Activated CD8-positive, alpha-beta memory T cell treated with anti-CD3 and anti-CD28 coated beads, Interleukin-2, amount 10 ng/mL, durations not matched to agents 7 days and 5 days (primary cell): ENCODE results near the gene CUEDC1. TPM values are rescaled to one million over a fixed set of nuclear protein-coding genes. Genes with fewer than 3 reads are reported as not detected.
A peak's percentile ranks its signal among the peaks of the same experiment; 100 is the strongest.

Experiments used
- ATAC-seq: fragments of 150-1000 bp; cut with Tn5 transposase; one replicate; pipeline ENCODE4 v1.10.0; 2021; ENCODE audit warnings: moderate library complexity
- CTCF ChIA-PET: fragments of 350-600 bp; sonication (Branson Sonifier 250); formaldehyde crosslinking; loops from one replicate; lab custom pipeline; 2021; ENCODE audit warnings: antibody characterized with exemption; lab: Charles Lee
- DNase-seq: peaks from one replicate; pipeline ENCODE4 v3.0.0-alpha.2; 2020
- H3K27ac Mint-ChIP-seq: one replicate; pipeline ENCODE4 v1.8.0; 2021; ENCODE audit warnings: mild to moderate bottlenecking, mixed read lengths
- H3K27me3 Mint-ChIP-seq: one replicate; pipeline ENCODE4 v1.8.0; 2021; ENCODE audit warnings: mixed read lengths
- H3K36me3 Mint-ChIP-seq: one replicate; pipeline ENCODE4 v1.8.0; 2021; ENCODE audit warnings: mild to moderate bottlenecking, mixed read lengths
- H3K4me1 Mint-ChIP-seq: one replicate; pipeline ENCODE4 v1.8.0; 2021; ENCODE audit warnings: mixed read lengths
- H3K4me3 Mint-ChIP-seq: one replicate; pipeline ENCODE4 v1.8.0; 2021; ENCODE audit warnings: mild to moderate bottlenecking, moderate library complexity, mixed read lengths
- H3K9me3 Mint-ChIP-seq: one replicate; pipeline ENCODE4 v1.8.0; 2022; ENCODE audit warnings: low read depth, mixed read lengths
- total RNA-seq, 2 experiments: library from RNA; stranded (reverse); gene quantifications; one replicate each; pipeline ENCODE4 v1.2.3, GENCODE V29; 2021

Gene CUEDC1
- total RNA-seq, 2 experiments from 2014 or later, result not detected

DNA sequence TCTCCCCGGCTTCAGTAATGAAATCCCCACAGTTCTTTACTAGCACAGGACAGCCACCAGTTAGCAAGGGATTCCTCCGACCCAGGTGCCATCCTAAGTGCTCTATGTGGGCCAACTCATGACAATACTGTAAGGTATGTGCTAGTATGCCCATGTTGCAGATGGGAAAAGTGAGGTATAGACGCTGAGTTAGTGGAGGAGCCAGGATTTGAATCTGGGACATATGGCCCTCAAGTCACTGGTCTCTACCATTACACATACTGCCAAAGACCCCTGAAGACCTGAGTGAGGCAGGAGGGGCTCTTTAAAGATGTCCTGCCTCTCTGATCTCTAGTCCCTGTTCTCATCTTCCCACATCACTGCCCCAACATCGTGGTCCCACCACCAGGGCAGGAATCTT, 69.2 kb downstream of the CUEDC1 start:
- H3K9me3 Mint-ChIP-seq, result no peaks in the 10 kb centered on the region
- no peak overlapping the region for H3K27ac Mint-ChIP-seq
- H3K4me1 Mint-ChIP-seq, result no peaks in the 10 kb centered on the region
- no peak overlapping the region for H3K4me3 Mint-ChIP-seq
- DNase-seq (no peak), ATAC-seq (no peak)
- CTCF ChIA-PET, result no interaction called here
- H3K27me3 Mint-ChIP-seq, result peaks cover 15% of the 10 kb centered on the region
- no peaks in the 10 kb centered on the region for H3K36me3 Mint-ChIP-seq

DNA sequence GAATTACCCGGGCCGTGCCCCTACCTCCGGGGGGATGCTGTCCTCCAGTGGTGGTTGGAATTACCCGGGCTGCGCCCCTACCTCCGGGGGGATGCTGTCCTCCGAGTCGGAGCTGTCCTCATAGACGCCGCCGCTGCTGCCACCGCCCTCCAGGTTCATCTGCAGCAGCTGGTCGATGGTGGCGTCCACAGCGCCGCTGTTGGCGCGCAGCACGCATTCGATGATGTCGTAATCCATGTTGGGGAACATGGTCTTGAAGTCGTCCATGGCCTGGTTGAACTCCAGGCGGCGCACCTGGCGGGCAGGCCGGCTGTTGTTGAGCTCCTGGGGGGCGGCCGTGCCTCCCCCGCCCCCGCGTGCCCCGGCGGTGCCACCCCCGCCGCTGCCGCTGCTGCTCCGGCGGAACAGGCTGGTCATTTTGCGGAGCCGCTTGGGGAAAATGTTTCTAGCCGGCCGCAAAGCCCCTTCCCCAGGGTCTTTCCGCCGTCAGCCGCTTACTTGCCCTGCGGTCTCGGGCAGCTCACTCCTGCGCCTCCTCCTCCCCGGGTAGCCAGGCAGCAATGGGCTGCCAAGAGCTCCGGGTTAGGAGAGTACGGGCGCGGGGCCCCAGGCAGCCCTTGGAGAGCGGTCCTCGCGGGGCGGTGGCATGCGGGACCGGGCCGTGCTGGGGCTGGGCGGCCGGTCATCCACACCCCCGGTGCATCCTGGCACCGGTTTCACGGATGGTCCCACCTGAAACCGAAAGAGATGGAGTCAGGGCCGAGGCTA, 69.9 kb downstream of the CUEDC1 start:
- H3K27ac Mint-ChIP-seq, result no peak overlapping the region
- no peaks in the 10 kb centered on the region for H3K4me1 Mint-ChIP-seq
- no peaks in the 10 kb centered on the region for H3K36me3 Mint-ChIP-seq
- ATAC-seq (no peak), DNase-seq (no peak)
- no peaks in the 10 kb centered on the region for H3K9me3 Mint-ChIP-seq
- H3K4me3 Mint-ChIP-seq, result no peak overlapping the region
- peaks cover 19% of the 10 kb centered on the region for H3K27me3 Mint-ChIP-seq
- CTCF ChIA-PET, result no interaction called here

DNA sequence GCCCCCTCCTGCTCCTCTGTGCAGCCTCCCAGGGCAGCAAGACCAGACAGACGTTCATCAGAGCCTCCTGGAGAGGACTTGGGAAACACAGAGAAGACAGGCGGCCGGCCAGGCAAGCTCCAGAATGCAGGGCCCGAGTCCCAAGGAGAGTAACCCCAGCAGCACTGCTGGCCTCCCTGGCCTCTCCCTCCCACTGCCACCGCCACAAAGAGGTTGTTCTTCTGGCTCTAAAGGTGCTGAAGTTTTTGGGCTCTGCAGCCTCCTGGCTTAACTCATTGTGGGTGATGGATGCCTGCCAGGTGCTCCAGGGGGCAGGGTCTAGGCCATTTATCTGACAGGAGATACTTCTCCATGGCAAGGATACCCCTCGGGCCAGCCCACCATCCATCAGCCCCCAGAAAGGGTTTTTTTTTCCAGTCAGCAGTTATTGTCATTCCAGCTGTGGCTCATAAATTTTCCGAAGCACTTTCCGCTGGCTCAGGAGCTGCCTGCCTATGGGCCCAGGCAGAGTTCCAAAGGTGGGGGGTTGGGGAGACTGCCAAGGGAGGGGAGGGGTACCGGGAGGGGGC, 73.3 kb downstream of the CUEDC1 start:
- Mint-ChIP-seq H3K27ac (no peak overlapping the region), H3K36me3 (no peaks in the 10 kb centered on the region), H3K27me3 (peaks cover 32% of the 10 kb centered on the region), H3K4me3 (no peak overlapping the region), H3K9me3 (no peaks in the 10 kb centered on the region), H3K4me1 (peaks cover 5% of the 10 kb centered on the region)
- CTCF ChIA-PET, result no interaction called here
- DNase-seq (no peak), ATAC-seq (no peak)

DNA sequence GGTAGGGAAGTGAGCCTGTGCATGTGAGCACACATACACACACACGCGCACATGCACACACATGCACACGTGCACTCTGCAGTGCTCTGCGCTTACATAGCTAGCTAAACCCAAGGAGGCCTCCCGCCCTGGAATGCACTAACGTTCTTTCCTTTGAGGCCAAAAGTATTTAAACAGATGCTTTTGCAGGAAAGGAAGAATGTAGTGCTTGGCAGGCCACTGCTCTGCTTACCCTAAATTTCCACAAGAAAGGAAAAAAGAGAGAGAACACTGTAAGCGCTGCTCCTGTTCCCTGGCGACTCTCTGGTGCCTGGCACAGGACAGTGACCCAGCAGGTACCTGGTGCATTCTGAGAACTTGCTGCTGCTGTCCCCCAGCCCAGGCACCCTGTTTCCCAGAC, 74.1 kb downstream of the CUEDC1 start:
- CTCF ChIA-PET, result no interaction called here
- no peak overlapping the region for H3K4me3 Mint-ChIP-seq
- ATAC-seq, result no peak
- no peak for DNase-seq
- no peaks in the 10 kb centered on the region for H3K36me3 Mint-ChIP-seq
- H3K4me1 Mint-ChIP-seq, result peaks cover 5% of the 10 kb centered on the region
- H3K27me3 Mint-ChIP-seq, result peaks cover 38% of the 10 kb centered on the region
- H3K9me3 Mint-ChIP-seq, result no peaks in the 10 kb centered on the region
- no peak overlapping the region for H3K27ac Mint-ChIP-seq

DNA sequence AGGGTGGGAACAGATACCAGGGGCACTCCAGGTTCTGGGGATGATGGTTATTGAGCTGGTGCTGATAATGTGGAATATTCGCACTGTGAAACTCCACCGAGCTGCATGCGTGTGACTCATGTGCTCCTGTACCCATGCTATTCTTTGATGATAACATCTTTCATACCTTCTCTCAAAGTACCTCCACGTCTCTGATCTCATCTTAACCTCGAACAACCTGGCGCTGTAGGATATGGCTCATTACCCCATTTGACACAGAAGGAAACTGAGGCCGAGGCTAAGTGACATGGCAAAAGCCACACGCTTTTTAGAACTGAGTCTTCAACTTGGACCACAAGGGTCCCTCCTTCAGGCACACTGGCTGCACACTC, 75.1 kb downstream of the CUEDC1 start:
- Mint-ChIP-seq H3K4me3 (no peak overlapping the region), H3K36me3 (no peaks in the 10 kb centered on the region), H3K4me1 (peaks cover 5% of the 10 kb centered on the region), H3K9me3 (no peaks in the 10 kb centered on the region), H3K27me3 (peaks cover 46% of the 10 kb centered on the region), H3K27ac (no peak overlapping the region)
- no peak for DNase-seq
- CTCF ChIA-PET, result interaction anchor here (1.0 kb wide), 1 partner anchor 21 kb away, joined by 3 read pairs; no protein-coding TSS in a partner anchor
- peak; percentile 27 for ATAC-seq

DNA sequence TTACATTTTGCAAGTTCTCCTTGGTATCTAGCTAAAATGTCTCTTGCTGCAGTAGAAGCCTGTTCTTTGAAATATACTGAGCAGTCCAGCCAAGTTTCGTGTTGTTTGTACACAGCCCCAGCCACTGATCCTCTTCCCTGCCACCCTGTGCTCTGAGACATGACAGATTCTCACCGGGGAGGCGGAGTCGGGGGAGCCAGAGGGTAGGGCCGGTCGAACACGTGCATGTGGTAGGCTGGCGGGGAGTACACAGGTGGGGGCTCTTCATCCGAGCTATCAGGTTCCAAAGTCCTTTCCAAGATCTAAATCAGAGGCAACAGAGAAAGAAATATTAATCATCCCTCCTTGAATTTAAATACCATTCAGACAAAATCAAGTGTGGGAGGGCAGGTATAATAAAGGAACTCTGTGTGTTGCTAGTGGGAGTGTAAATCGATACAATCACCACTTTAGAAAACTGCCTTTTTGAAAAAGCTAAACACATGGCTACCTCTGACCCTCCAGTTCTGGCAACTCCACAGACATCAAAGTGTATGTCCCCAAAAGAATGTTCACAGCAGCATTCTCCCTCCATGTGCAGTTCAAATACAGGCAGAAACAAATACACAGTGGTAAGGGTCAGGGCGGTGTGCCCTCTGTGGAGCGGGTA, 75.7 kb downstream of the CUEDC1 start:
- CTCF ChIA-PET, result interaction anchor here (0.7 kb wide), 1 partner anchor 305 kb away, joined by 3 read pairs; no protein-coding TSS in a partner anchor

DNA sequence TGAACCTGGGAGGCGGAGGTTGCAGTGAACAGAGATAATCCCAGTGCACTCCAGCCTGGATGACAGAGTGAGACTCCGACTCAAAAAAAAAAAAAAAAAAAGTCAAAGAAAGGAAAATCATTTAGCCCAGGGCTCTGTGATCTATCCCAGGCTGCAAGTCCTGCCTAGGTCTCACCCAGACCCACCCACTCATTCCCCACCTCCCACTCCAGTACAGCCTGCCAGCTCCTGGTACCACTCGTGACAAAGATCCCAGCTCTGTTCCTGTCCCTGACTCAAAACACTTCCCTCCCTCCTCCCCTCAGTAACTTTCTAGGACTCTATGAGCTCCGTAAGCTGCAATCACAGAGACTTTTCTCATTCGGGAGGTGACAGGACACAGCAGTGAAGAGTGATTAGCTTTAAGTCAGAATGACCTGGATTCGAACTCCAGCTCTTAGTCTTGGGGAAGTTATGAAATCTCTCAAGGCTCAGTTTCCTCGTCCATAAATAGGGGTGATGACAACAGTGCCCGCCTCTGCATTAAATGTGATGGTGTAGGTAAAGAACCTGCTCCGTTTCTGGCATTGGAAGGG, 77.3 kb downstream of the CUEDC1 start:
- no peak overlapping the region for H3K4me3 Mint-ChIP-seq
- ATAC-seq (no peak), DNase-seq (no peak)
- CTCF ChIA-PET, result interaction anchor here (0.7 to 1.6 kb wide), 2 partner anchors 14 to 49 kb away, joined by 3 to 6 read pairs; no protein-coding TSS in a partner anchor
- no peaks in the 10 kb centered on the region for H3K9me3 Mint-ChIP-seq
- H3K4me1 Mint-ChIP-seq, result peaks cover 10% of the 10 kb centered on the region
- no peaks in the 10 kb centered on the region for H3K36me3 Mint-ChIP-seq
- peaks cover 62% of the 10 kb centered on the region for H3K27me3 Mint-ChIP-seq
- no peak overlapping the region for H3K27ac Mint-ChIP-seq

More for the DNA sequence above, 75.7 kb downstream of the CUEDC1 start:
- Mint-ChIP-seq H3K4me3 (no peak overlapping the region), H3K27me3 (peaks cover 50% of the 10 kb centered on the region), H3K4me1 (peaks cover 5% of the 10 kb centered on the region), H3K27ac (no peak overlapping the region), H3K9me3 (no peaks in the 10 kb centered on the region), H3K36me3 (no peaks in the 10 kb centered on the region)
- DNase-seq (no peak), ATAC-seq (no peak)

DNA sequence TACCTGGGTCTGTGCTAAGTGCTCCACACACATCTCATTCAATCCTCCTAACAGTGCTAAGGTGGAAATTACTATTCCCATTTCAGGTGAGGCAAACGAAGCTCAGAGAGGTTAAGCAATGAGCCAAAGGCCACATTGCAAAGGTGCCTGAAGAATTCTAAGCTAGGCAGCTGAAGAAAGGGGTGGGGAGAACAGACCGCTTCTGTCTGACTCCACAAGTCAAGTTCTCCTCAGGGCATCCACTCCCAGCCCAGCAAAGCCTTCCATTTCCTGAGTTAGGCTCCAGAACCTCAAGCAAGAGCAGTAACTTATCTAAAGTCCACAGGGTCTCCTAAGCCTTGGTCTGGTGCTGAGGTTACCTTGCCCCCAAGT, 78.4 kb downstream of the CUEDC1 start:
- CTCF ChIA-PET, result interaction anchor here (1.6 kb wide), 1 partner anchor 15 kb away, joined by 6 read pairs; no protein-coding TSS in a partner anchor
- ATAC-seq (no peak), DNase-seq (no peak)
- Mint-ChIP-seq H3K4me3 (no peak overlapping the region), H3K27ac (no peak overlapping the region), H3K9me3 (no peaks in the 10 kb centered on the region), H3K36me3 (no peaks in the 10 kb centered on the region), H3K4me1 (peaks cover 10% of the 10 kb centered on the region), H3K27me3 (peaks cover 66% of the 10 kb centered on the region)

DNA sequence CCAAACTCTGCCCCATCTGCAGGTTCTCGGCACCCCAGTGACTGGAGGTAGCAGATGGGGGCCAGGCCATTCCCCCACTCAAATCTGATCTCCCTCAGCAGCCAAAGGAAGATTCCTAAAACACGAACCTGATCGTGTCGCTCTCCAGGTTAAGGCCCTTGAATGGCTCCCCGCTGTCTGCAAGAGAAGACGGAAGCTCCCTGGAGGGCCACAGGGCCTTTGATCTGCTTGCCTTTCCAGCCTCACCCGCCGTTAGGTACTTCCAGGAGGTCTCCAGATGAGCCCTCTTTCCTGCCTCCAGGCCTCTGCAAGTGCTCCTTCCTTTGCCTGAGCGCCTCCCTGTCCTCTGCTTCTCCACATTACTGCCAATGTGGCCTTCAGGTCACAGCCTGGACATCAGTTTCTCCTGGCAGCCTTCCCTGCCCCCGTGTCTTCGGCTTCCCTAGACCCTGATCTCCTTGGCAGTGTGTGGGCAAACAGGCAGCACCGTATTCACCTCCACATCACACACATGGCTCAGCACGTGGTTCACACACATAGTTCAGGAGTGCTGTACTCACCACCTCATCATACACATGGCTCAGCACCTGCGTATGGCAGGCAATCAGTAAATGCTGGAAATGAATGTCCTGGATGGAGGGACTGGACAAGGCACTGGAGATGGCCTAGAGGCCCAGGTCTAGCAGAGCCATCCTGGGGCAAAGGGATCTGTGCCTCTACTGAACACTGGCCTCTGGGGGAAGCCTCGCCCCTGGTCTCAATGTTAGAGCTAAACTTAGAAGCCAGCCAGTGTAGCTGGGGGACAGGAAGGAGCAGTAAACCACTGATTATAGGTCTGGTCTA, 79.0 kb downstream of the CUEDC1 start:
- H3K27ac Mint-ChIP-seq, result no peak overlapping the region
- no peaks in the 10 kb centered on the region for H3K36me3 Mint-ChIP-seq
- H3K4me1 Mint-ChIP-seq, result peaks cover 10% of the 10 kb centered on the region
- CTCF ChIA-PET, result interaction anchor here (2.1 kb wide), 1 partner anchor 18 kb away, joined by 8 read pairs; no protein-coding TSS in a partner anchor
- no peak for ATAC-seq
- peaks cover 66% of the 10 kb centered on the region for H3K27me3 Mint-ChIP-seq
- no peak overlapping the region for H3K4me3 Mint-ChIP-seq
- H3K9me3 Mint-ChIP-seq, result no peaks in the 10 kb centered on the region
- DNase-seq, result no peak

DNA sequence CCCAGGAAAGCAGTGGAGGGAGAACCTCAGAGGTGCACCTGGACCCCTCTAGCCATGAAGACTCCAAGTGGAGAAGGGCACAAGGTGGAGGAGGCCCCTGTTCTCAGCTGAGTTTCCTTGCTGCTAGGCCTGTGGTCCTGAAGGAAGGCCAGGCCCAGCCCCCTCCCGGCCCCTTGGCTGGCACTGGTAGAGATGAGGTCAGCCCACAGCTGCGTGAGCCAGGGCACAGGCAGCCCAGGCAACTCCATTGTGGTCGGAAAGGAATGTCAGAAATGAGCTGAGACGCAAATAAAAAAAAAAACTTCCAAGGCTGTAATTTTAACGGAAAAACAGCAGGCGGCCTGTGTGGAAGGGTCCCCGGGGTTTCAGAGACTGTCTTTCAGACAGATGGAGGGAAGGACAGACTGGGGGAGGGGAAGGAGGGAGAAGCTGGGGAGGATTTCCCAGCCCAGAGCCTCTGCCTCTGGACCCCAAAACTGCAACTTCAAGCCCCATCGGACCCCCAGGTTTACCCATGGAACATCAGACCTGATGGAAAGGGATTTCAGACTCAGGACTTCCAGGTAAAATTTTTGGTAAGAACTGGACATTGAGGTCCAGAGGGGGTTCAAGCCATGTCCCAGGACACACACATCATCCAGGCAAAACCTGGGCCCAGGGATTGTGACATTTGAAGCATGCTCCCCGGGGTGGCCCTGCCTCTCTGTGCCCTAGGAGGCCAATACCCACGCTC, 79.8 kb downstream of the CUEDC1 start:
- no peaks in the 10 kb centered on the region for H3K9me3 Mint-ChIP-seq
- peaks cover 10% of the 10 kb centered on the region for H3K4me1 Mint-ChIP-seq
- CTCF ChIA-PET, result interaction anchor here (2.1 kb wide), 1 partner anchor 17 kb away, joined by 8 read pairs; no protein-coding TSS in a partner anchor
- H3K36me3 Mint-ChIP-seq, result no peaks in the 10 kb centered on the region
- no peak for DNase-seq
- no peak for ATAC-seq
- H3K4me3 Mint-ChIP-seq, result no peak overlapping the region
- H3K27ac Mint-ChIP-seq, result no peak overlapping the region
- peaks cover 62% of the 10 kb centered on the region for H3K27me3 Mint-ChIP-seq

DNA sequence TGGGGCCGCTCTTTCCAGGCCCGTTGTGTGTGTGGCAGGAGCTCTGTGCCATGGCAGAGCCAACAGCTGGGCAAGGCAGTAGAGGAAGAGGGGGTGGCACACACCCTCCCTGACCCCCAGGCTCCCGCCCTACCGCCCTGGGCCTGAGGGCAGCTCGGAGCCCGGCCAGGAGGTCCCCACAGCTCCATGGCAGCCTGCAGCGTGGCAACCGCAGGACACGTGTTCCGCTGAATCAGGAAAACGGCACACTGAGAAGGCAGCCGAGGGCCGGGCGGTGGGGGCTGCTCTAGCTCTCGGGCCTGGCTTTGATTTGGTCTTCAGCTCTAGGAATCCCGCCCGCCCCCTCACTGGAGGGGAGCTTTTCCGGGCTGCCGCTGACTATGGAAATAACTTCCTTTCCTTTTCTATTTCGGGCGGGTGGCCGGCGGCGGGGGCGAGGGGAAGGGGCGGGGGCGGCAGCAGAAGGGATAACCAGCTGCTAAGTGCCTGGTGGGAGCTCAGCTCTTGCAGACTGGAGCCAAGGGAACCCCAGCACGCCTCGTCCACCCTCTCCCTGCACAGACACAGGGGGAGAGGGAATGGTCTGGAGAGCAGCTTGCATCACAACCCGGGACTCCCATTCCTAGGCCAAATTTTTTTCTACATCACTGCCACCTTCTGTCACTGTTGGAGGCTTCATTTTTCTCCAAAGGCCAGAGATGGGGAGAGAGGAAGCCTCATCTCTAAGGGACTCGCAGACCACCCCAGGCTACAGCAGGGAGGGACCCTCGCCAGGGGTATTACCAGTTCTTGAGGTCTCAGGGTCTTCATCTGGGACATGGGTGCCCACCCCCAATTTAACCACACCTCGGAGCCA, 80.5 kb downstream of the CUEDC1 start:
- DNase-seq (no peak), ATAC-seq (peak; percentile 37)
- CTCF ChIA-PET, result interaction anchor here (0.8 to 2.1 kb wide), 5 partner anchors 15 to 239 kb away, joined by 4 to 8 read pairs (median 5); no protein-coding TSS in a partner anchor
- Mint-ChIP-seq H3K27ac (no peak overlapping the region), H3K4me1 (peaks cover 5% of the 10 kb centered on the region), H3K9me3 (no peaks in the 10 kb centered on the region), H3K4me3 (no peak overlapping the region), H3K36me3 (no peaks in the 10 kb centered on the region), H3K27me3 (peaks cover 54% of the 10 kb centered on the region)
